MM.1S (cell line): Measurements from ENCODE around the gene VSIR.

Experiments
- DNase-seq: peaks from one replicate; pipeline ENCODE4 v3.0.0-alpha.2; 2015
- H2AFZ ChIP-seq: fragments of 300-600 bp; sonication (generic); 2 replicates; pipeline ENCODE4 v1.6.0; 2016; ENCODE audit warnings: antibody characterized with exemption, low read length
- H3F3A ChIP-seq: fragments of 300-600 bp; sonication (generic); 2 replicates; pipeline ENCODE4 v1.6.1; 2016; ENCODE audit warnings: mild to moderate bottlenecking, antibody characterized with exemption, low read length, moderate library complexity, mixed read lengths; ENCODE audit not compliant: insufficient read depth
- H3K27ac ChIP-seq: fragments of 300-600 bp; sonication (generic); 2 replicates; pipeline ENCODE4 v1.5.1; 2016; ENCODE audit warnings: mild to moderate bottlenecking, low read length
- H3K27me3 ChIP-seq: fragments of 300-600 bp; sonication (generic); replicated peaks from 2 replicates; pipeline ENCODE4 v1.6.0; 2016; ENCODE audit warnings: low read length; ENCODE audit not compliant: insufficient read depth
- H3K36me3 ChIP-seq: fragments of 300-600 bp; sonication (generic); replicated peaks from 2 replicates; pipeline ENCODE4 v1.6.1; 2016; ENCODE audit warnings: mild to moderate bottlenecking, low read length, mixed read lengths; ENCODE audit not compliant: insufficient read depth
- H3K4me1 ChIP-seq: fragments of 300-600 bp; sonication (generic); 2 replicates; pipeline ENCODE4 v1.6.1; 2016; ENCODE audit warnings: low read length, mixed read lengths
- H3K4me2 ChIP-seq: fragments of 300-600 bp; sonication (generic); 2 replicates; pipeline ENCODE4 v1.6.0; 2016; ENCODE audit warnings: low read depth, low read length
- H3K4me3 ChIP-seq: fragments of 300-600 bp; sonication (generic); 2 replicates; pipeline ENCODE4 v1.5.1; 2016; ENCODE audit warnings: low read length, mixed read lengths
- H3K79me2 ChIP-seq: fragments of 300-600 bp; sonication (generic); 2 replicates; pipeline ENCODE4 v1.6.1; 2016; ENCODE audit warnings: mixed run types, low read length, mixed read lengths
- H3K9ac ChIP-seq: fragments of 300-600 bp; sonication (generic); 2 replicates; pipeline ENCODE4 v1.6.1; 2016; ENCODE audit warnings: low read length, mixed read lengths
- H3K9me2 ChIP-seq: fragments of 300-600 bp; sonication (generic); replicated peaks from 2 replicates; pipeline ENCODE4 v1.6.1; 2016; ENCODE audit warnings: mild to moderate bottlenecking, low read length, mixed read lengths; ENCODE audit not compliant: insufficient read depth
- H3K9me3 ChIP-seq: fragments of 300-600 bp; sonication (generic); replicated peaks from 2 replicates; pipeline ENCODE4 v1.6.1; 2016; ENCODE audit warnings: mild to moderate bottlenecking, low read length, mixed read lengths; ENCODE audit not compliant: insufficient read depth
- H4K20me1 ChIP-seq: fragments of 300-600 bp; sonication (generic); 2 replicates; pipeline ENCODE4 v1.6.1; 2016; ENCODE audit warnings: mild to moderate bottlenecking, low read length, moderate library complexity, mixed read lengths; ENCODE audit not compliant: insufficient read depth
- CTCF ChIP-seq: fragments of 300-600 bp; sonication (generic); IDR thresholded peaks from 2 replicates; pipeline ENCODE4 v1.5.1; 2016; ENCODE audit warnings: antibody characterized with exemption, low read length, mixed read lengths
- EZH2 ChIP-seq: fragments of 300-600 bp; sonication (generic); optimal IDR thresholded peaks from 2 replicates; pipeline ENCODE3; 2017; ENCODE audit warnings: low read depth, mild to moderate bottlenecking, antibody characterized with exemption, low read length, mixed read lengths
- EZH2phosphoT487 ChIP-seq: fragments of 300-600 bp; sonication (generic); IDR thresholded peaks from 2 replicates; pipeline ENCODE4 v1.6.1; 2018; ENCODE audit warnings: antibody characterized with exemption, low read length

The VSIR gene

GRCh38 chr10:71756311-71757191, 16.8 kb downstream of the VSIR start:
- H3K9me3 ChIP-seq: no peaks in the 10 kb centered on the region
- TF ChIP-seq EZH2phosphoT487 (no peak), CTCF (no peak), EZH2 (no peak)
- H3K9ac ChIP-seq: no peak overlapping the region
- no peak overlapping the region for H3K4me2 ChIP-seq
- no peak overlapping the region for H3K4me3 ChIP-seq
- H3K27ac ChIP-seq: no peak overlapping the region
- H3K79me2 ChIP-seq: no peaks in the 10 kb centered on the region
- no peaks in the 10 kb centered on the region for H3K27me3 ChIP-seq
- H3K36me3 ChIP-seq: no peaks in the 10 kb centered on the region
- no peaks in the 10 kb centered on the region for H3K4me1 ChIP-seq
- no peaks in the 10 kb centered on the region for H3K9me2 ChIP-seq
- H4K20me1 ChIP-seq: no peaks in the 10 kb centered on the region
- no peaks in the 10 kb centered on the region for H3F3A ChIP-seq
- DNase-seq: no peak
- no peak overlapping the region for H2AFZ ChIP-seq

- TF ChIP-seq EZH2 (no peak), EZH2phosphoT487 (no peak), CTCF (no peak)
- Histone ChIP-seq H3K79me2 (no peaks in the 10 kb centered on the region), H3K27ac (no peak overlapping the region), H3K4me1 (no peaks in the 10 kb centered on the region), H3K4me2 (no peak overlapping the region), H3K9ac (no peak overlapping the region), H3K36me3 (no peaks in the 10 kb centered on the region), H3K9me3 (no peaks in the 10 kb centered on the region), H3K4me3 (no peak overlapping the region), H4K20me1 (no peaks in the 10 kb centered on the region), H3F3A (no peaks in the 10 kb centered on the region), H2AFZ (no peak overlapping the region), H3K9me2 (no peaks in the 10 kb centered on the region), H3K27me3 (no peaks in the 10 kb centered on the region)
- no peak for DNase-seq
Observed at GRCh38 chr10:71755179-71755879, 18.0 kb downstream of the VSIR start.

- Histone ChIP-seq H3K4me3 (no peak overlapping the region), H3K79me2 (no peaks in the 10 kb centered on the region), H3K9me2 (no peaks in the 10 kb centered on the region), H3K9me3 (no peaks in the 10 kb centered on the region), H3K9ac (no peak overlapping the region), H4K20me1 (no peaks in the 10 kb centered on the region), H3K4me1 (peaks cover 1% of the 10 kb centered on the region; the same call in 1 of the 2 replicates), H3K36me3 (no peaks in the 10 kb centered on the region), H3F3A (no peaks in the 10 kb centered on the region), H2AFZ (no peak overlapping the region), H3K27ac (no peak overlapping the region), H3K27me3 (no peaks in the 10 kb centered on the region), H3K4me2 (no peak overlapping the region)
- no peak for DNase-seq
- TF ChIP-seq CTCF: no peak
- TF ChIP-seq EZH2: no peak
- no peak for TF ChIP-seq EZH2phosphoT487
Observed at GRCh38 chr10:71754562-71754961, 18.8 kb downstream of the VSIR start.
